Measurements from ENCODE around the gene DXO.

GRCh38 chr6:31927863-31928671 lies 43.9 kb downstream of the DXO start:
- TF ChIP-seq CTCF (IDR thresholded peaks at IDR 0.05) (no peak), ZFX (IDR thresholded peaks at IDR 0.05; ENCODE audit: borderline replicate concordance) (no peak)
